Activated CD4-positive, alpha-beta T cell treated with anti-CD3 and anti-CD28 coated beads, Interleukin-2, amount 50 U/mL, for 1 hour (primary cell): ENCODE data around the gene THAP8.

Experiments
- DNase-seq: peaks from one replicate; pipeline ENCODE4 v3.0.0-alpha.2; 2020

Gene THAP8

DNA sequence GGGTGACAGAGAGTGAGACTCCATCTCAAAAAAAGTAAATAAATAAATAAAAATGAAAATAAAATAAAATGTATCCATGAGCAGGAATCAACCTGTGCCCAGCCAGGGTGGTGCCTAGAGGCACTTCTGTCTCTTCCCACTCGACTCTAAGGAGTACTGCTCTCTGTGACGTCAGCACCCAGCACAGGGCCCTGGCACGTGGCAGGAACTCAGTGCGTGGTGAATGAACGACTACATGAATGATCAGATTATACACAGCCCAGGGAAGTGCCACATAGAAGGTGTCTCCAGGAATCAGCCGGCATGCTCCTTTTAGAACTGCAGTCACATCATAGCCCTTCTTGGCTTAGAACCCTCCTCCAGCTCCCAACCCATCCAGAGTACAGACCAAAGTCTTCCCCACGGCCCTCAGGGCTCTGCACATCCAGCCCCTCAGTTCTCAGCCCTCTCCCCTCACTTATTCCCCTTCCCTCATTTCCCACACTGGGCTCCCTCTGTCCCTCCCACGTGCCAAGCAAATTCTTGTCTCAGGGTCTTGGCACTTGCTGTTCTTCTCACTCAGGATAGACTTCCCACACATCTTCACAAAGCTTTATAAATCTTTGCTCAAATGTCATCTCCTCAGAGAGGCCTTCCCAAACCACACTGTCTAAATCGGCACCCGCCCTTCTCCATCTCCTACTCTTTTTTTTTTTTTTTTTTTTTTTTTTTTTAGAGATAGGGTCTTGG is 25.6 kb downstream of the THAP8 start:
- DNase-seq: no peak

DNA sequence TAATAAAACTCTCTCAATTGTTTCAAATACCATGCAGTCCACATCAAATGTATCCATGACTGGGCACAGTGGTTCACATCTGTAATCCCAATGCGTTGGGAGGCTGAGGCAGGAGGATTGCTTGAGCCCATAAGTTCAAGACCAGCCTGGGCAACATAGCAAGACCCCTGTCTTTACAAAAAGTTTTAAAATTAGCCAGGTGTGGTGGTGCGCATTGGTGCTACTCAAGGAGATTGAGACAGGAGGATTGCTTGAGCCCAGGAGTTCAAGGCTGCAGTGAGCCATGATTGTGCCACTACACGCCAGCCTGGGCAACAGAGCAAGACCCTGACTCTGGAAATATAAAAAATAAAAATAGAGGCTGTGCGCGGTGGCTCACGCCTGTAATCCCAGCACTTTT is 26.4 kb downstream of the THAP8 start:
- no peak for DNase-seq

DNA sequence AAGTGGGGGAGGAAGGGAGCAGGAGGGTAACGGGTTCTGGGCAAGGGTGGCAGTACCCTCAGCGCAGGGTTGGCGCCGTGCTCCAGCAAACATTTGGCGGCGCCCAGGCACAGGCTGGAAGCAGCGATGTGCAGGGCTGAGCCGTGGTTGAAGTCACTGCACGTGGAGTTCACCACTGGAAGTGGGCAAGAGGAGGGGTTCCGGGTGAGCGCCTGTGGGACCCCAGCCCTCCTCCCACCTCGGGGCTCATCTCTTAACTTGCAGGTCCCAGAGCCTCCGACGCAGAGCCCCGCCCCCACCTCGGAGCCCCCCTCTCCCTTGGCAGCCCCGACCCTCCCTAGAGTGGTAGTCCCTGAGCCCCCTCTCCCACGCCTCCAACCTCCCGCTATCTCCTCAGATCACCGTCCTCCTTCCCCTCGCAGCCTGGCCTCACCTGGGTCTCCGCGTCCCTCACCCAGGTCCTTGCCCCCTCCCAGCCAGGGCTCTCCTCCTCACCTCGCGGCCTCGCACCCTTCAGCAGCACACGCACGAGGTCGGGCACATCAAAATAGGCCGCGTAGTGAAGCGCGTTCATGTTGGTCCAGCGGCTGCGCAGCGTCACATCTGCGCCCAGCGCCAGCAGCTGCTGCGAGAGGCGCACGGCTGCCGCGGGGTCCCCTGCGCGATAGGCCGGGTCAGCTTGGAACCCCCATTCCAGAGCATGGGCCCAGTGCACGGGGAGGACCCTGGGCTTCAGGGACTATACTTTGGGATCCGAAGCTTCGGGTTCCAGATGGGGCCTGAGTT is 27.8 kb downstream of the THAP8 start:
- no peak for DNase-seq

DNA sequence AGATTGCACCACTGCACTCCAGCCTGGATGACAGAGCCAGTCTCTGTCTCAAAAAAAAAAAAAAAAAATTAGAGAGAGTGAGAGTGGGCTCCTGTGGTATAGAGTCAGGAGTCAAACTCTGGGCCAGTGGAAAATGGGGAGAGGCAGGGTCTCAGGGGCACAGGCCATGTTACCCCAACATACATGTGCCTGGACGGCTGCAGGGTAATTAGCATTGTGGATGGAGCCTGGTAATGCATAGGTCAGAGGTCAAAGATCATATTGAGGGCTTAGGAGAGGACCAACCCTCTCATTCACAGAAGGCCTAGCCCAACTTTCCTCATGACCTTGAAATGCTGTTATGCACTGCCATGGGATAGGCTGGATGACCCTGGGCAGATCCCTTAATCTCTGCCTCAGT is 28.5 kb downstream of the THAP8 start:
- no peak for DNase-seq

DNA sequence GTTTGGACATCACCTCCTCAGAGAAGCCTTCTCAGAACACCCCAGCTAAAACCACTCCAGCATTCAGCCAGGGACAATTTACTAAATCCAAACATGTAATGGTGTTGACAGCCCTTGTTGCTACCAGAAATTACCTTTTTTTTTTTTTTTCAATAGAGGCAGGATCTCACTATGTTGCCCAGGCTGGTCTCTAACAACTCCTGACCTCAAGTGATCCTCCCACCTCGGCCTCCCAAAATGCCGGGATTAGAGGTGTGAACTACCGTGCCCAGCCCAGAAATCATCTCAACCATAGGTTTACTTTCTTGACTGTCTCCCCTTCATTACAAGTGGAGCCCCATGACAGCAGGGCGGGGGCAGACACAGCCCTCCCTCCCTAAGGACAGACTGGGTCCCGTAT is 30.7 kb downstream of the THAP8 start:
- no peak for DNase-seq

DNA sequence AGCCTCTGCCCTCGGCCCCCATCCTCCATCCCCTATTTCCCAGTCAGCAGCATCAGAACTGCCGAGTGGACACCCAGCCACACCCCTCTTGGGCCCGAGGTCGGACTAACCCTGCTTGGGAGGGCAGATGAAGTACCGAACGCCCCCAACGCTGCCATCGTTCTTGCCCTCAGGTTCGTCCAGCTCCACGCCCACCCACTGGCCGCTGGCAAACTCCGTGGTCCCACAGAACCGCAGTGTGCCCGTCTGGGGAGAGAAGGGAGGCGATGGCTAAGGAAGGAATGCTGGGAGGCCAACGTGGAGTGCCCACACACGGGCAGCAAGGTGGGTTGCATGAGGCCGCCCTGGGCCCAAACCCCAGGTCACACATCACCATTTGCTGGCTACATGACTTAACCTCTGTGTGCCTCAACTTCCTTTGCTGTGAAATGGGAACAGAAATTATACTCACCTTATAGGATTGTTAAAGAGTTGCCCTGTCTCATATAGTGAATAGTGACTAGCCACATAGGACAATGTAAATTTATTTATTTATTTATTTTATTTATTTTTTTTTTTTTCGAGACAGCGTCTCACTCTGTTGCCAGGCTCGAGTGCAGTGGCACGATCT is 34.9 kb downstream of the THAP8 start:
- no peak for DNase-seq

DNA sequence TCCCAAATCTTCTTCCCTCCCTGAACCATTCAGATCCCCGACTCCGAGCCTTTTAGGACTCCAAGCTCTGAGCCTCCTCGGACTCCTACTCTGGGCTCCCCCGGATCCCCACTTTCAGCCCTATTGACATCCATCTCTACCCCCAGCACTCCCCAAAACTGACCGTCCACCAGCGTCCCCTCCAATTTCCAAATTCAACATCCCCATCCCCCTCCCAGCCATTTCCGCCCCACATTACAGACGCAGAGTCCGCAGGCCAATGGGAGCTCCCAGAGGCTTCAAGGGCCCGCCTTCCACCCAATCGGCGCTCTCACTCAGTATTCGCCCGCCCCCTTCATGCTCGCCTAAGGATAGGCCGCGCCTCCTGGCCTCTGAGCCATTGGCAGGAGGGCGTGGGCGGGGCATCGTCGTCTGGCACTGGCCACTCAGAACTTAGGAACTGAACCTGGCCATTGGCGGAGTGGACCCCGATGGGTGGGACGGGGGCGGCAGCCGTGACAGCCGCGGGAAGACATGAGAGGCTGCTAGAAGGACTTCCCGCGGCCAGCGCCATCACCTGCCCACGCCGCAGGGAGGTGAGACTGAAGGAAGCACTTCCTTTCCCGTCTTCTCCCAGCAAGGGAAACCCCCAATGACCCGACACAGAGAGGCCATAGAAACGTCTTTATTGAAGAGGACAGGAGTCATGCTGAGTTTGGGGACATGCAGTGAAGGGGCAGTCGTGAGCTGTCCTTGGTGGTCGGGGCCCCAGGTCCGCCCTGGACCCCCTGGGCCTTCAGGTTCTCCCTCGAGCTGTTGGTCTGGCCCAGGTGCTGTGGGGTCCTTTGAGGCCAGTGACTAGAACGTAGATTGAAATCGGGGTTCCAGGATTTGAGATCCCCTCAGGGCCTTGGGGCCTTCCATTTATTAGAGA is 39.8 kb downstream of the THAP8 start, which contains the start of gene ALKBH6:
Gene ALKBH6 (minus strand): TSS at position 202 of the 913 bp plus-strand sequence. CDS start 816 bp downstream, outside the sequence.
- peak; percentile 99 for DNase-seq

DNA sequence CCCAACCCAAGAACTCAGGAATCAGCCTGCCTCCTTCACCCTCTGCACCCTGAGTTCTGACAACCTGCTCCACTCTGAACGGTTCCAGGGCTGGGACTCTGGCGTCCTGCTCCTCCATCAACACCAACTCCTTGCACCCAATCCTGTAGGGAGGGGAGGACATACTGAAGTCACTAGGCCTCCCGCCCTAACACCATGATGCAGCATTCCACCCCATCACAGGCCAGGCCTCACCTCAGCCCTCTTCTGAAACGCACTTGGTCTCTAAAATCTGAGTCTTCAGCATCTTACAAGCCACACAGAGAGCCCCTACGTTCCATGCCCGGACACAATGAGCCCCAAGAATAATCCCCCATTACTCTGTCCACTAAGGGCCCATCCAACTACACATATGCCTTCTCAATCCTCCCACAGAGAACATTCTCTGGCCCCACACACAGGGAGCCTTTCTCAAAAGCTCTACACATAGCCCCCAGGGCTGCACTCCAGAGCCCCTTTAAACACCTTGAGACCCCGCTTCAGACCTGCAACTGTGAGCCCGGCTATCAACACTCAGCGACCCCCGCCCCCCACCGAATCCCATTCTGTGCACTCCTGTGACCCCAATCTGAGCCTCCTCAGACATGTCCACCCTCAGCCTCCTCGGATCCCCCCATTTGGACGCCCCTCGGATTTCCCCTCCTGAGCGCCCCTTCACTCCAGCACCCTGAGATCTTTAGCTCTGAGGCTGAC is 40.6 kb downstream of the THAP8 start:
- no peak for DNase-seq

DNA sequence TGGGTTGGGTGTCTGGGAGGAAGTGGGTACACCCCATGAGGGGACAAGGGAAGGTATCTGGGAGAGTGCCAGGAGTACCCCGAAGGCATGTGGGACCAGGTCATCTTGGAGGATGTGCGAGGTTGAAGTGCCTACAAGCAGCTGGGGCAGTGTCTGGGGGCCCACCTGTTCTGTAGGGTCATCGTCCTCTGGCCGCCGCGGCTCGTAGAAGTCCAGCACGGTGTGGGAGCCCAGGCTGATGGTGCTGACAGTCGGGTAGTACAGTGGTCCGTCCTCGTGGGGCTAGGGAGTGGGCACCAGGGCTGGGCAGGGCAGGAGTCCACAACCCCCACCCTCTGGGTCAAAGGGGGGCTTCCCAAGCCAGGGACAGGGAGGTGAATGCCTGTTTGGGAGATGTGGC is 43.7 kb downstream of the THAP8 start:
- DNase-seq: no peak

DNA sequence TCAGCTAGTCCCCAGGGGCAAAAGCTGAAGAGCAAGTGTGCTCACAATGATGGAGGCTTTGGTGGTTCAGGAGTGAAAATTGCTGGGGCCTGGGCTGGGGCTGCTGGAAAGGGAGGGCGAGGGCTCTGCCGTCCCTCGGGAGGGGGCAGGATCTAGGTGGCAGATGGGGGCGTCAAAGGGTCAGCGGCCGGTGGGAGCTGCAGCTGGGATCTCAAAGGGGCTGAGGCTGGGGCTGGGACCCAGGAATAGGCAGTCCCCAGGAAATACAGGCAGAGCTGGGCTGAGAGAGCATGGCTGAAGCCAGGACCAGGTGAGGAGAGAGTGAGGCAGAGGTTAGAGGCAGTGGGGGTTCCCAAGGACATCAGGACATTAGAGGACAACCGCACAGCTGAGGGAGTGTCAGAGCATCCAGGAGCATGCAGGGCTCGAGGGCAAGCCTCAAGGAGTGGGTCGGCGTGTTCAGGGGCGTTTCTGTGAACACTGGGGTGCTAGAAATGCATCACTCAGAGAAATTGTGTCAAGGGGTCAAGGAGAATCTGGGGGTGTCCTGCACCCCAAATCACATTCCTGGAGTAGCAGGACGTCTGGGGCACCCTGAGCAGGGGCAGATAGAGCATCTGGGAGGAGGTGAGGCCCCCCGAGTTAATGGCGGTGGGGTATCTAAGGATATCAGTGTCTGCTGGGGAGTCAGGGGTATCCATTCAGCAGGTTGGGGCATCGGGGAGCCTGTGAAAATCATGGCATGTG is 44.3 kb downstream of the THAP8 start:
- DNase-seq: no peak

DNA sequence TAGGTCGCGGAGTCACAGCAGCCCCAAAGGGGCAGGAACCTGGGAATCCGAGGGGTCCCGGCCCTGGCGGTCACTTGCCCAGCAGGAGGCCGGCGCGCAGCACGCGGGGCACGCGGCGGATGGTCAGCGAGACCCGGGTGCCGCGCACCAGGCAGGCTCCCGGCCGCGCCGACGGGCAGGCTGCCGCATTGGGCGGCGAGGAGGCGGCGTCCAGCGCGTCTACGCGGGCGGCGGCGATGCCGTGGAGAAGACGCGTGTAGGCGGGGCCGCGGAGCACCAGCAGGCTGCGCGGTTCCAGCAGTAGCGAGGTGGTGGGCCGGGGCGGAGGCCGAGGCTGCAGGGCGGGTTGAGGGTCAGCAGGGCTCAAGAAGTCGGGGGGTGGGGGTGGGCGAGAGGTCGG is 44.9 kb downstream of the THAP8 start:
- peak; percentile 42 for DNase-seq

DNA sequence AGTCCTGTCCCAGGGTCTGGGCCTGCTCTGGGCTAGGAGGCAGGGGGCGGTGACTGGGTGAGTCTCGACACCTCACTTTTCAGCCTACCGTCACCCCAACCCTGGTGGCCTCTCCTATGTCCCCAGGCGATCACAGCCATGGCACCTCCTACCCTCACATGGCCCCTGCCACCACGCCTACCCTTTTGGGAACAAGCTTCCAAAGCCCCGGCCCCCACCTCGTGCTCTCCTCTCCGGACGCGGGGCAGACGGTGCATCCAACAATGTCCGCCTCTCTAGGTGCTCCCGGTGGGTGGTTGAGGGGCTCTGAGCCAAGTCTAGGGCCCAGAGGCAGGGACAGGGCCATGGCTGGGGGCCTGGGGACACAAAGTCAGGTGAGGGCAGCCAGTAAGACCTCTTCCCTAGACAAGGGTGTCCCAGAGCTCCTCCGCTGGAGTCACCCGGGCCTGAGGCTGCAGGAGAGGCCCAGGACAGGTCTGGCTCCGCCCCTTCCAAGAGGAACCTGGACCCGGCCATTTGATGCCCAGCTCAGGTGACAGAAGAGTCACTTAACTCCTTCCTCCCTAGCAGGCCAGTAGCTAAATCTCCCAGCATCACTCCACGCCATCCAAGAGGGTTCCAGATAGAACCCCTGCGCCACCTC is 45.6 kb downstream of the THAP8 start, which contains the start of gene SYNE4:
Gene SYNE4 (minus strand): TSS at position 478 of the 643 bp plus-strand sequence. CDS start 132 bp downstream, at position 346.
- DNase-seq: no peak

DNA sequence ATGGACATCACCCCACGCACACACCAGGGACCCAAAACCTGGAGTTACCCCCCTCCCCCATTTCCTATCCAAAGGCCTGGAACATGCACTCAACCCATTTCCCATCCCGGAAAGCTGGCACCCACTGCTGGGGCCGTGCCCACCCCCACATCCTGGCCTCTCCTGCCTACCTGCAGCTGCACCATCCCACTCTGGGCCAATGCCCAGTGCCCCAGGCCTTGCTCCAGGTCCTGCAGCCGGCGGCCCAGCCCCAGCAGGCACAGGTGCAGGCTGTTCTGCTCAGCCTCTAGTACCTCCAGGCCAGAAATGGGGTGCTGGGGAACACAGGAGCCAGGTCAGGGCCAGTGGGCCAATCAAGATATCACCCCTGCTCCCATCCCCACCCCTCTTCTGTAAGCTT is 47.1 kb downstream of the THAP8 start:
- no peak for DNase-seq

DNA sequence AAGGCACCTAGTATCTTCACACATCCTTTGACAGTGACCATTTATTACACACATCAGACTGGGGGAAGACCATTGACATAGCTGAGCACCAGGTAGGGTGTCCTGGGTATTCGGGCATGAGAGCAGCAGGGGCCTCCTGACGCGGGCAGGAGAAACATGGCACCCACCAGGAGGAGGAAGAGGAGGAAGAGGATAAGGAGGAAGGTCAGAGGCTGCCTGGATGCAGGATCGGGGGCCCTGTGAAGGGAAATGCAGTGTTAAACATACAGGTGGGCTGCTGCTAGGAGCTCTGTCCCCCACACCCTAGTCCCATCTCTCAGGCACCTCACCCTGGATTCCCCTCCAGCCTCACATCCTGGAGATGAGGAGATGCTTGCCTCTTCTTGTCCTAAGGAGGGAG is 50.8 kb downstream of the THAP8 start:
- no peak for DNase-seq

DNA sequence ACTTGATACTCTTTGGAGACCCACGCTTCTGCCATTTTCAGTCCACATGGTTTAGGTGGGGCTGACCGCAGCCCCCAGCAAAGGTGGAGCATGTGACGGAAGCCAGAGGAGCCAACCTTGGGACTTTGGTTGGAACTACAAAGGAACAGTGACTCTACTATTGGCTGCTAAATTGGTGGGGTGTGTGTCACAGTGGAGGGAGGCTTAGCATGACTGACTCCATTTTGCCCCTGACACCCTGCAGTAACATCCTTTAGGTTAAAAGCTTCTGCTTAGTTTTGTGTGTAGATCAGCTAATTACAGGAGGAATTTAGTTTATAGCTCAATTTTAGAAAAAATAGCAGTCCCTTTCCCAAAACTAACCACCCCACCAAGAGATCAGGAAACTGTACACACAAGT is 52.5 kb downstream of the THAP8 start:
- DNase-seq: no peak

DNA sequence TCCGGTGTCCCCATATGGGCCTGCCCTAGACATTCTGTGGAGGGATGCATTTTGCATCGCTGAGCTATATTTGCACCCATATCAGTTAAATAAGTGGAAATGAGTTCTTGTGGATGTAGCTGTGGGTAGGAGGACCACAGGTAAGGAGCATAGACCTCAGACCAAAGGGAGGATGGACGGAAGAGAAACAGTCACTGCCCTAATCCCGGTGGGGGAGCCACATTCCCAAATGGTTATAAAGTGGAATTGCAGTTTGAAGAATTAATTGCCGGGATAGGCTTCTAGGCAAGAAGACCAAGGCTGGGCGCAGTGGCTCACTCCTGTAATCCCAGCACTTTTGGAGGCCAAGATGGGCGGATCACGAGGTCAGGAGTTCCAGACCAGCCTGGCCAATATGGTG is 57.3 kb downstream of the THAP8 start:
- DNase-seq: no peak

DNA sequence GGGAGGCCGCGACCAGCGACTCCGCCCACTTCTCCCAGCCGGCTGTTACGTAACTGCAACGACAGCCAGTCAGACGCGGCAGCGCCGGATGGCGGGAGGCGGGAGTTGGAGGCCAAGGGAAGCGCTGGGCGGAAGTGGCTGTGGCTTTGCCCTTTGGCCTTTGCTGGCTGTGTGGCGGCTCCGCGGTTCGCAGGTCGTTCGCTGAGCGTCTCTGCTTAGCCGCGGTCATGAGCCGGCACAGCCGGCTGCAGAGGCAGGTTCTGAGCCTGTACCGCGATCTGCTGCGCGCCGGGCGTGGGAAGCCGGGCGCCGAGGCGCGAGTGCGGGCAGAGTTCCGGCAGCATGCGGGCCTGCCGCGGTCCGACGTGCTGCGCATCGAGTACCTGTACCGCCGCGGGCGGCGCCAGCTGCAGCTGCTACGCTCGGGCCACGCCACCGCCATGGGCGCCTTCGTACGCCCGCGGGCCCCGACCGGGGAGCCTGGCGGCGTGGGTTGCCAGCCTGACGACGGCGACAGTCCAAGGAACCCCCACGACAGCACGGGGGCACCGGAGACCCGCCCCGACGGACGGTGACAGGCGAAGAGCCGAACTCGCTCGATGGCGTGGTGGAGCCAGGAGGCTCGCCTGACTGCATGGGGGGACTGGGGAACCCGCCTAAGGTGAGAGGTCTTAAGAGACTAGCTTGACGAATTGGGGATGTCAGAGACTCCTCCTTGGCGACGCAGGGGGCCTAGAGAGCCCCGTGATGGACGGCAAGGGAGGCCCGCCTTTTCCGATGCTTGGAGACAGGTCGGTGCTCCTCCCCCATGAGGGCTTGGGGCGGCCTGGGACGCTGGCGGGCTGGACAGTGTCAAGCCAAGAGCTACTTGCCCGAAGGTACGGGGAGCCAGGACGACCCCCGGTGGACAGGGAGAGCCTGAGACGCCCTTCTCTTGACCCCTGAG is 58.8 kb downstream of the THAP8 start, which contains the start of gene SDHAF1:
Gene SDHAF1 (plus strand): TSS at position 141 of the 946 bp plus-strand sequence. CDS start 87 bp downstream, at position 228.
- peak; percentile 91 for DNase-seq

DNA sequence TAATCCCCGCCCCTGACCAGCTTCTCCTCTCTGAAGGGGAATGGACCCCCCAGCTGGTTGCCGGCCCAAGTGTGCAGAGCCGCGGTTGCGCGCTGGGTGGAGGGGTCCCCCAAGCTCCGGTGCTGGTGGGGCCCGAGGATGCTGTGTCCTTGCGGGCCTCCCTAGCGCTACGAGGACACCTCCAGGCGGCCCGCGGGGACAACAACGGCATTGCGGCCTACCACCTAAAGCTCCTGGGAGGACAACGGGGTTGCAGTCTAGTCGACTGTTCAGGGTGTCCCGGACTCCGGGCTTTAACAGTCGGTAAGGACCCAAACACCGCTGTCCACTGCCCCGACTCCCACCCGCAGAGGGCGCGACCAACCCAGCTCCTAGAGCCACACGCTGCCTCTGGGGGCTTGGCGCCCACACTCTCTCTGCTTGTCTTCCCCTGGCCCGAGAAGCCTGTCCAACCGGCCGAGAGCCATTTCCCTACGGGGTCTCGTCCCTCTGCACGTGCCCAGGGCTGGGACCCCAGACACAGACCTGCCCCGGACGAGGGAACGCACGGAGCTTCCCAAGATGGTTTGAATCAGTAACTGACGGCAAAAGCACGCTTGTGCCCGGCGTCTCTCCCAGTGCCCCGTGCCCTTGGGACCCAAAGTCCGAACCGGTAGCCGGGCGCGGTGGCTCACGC is 60.0 kb downstream of the THAP8 start:
- DNase-seq: no peak
